Measurements from ENCODE around the gene RASAL1.
A peak's percentile ranks its signal among the peaks of the same experiment; 100 is the strongest.

Gene RASAL1

GRCh38 chr12:113137861-113138783 lies 2.6 kb upstream of the RASAL1 start:
- Histone ChIP-seq H3K4me1 (ENCODE audit: control insufficient read depth in 1 of 2, insufficient read depth in 2 of 2, low read length in 2 of 2) (peaks cover 0 to 8% of the 10 kb centered on the region in 2 experiments), H3K36me3 (ENCODE audit: control insufficient read depth in 1 of 2, insufficient read depth in 2 of 2, low read length in 2 of 2) (no peaks in the 10 kb centered on the region), H2AK5ac (ENCODE audit: low read length) (no peak overlapping the region), H3K27ac (ENCODE audit: low read depth, low read length) (no peak overlapping the region), H3K9ac (ENCODE audit: low read length) (no peak overlapping the region), H3K79me1 (ENCODE audit: low read length) (no peaks in the 10 kb centered on the region), H4K91ac (ENCODE audit: low read depth, low read length) (no peak overlapping the region), H3K18ac (ENCODE audit: low read length) (no peak overlapping the region), H3K4ac (ENCODE audit: low read depth, low read length) (no peak overlapping the region), H3K14ac (ENCODE audit: low read length) (no peak overlapping the region), H2BK5ac (ENCODE audit: low read depth, low read length, poor library complexity) (no peak overlapping the region), H3K27me3 (ENCODE audit: insufficient read depth, low read length) (no peaks in the 10 kb centered on the region), H3K9me3 (ENCODE audit: insufficient read depth, low read depth, low read length) (no peaks in the 10 kb centered on the region), H3K79me2 (ENCODE audit: control insufficient read depth, insufficient read depth, low read length, poor library complexity) (no peaks in the 10 kb centered on the region), H3K23ac (ENCODE audit: low read length) (no peak overlapping the region), H3K4me2 (ENCODE audit: low read length) (no peak overlapping the region), H4K8ac (ENCODE audit: low read depth, low read length) (no peak overlapping the region), H3K4me3 (ENCODE audit: low read depth, low read length) (no peak overlapping the region), H4K12ac (ENCODE audit: low read depth, low read length) (no peak overlapping the region), H2BK120ac (ENCODE audit: insufficient read depth, low read length, poor library complexity) (no peak overlapping the region), H2BK12ac (ENCODE audit: low read length) (no peak overlapping the region), H2AFZ (ENCODE audit: insufficient read depth, low read length, poor library complexity) (no peak overlapping the region)
- no CpG with 5 or more reads among the region's 12 CpGs for WGBS (ENCODE audit: extremely low coverage, insufficient coverage, insufficient read length)
- no peak for DNase-seq

GRCh38 chr12:113136990-113137511 lies 1.5 kb upstream of the RASAL1 start:
- peaks cover 0 to 8% of the 10 kb centered on the region in 2 experiments for H3K4me1 ChIP-seq (ENCODE audit: control insufficient read depth in 1 of 2, insufficient read depth in 2 of 2, low read length in 2 of 2)
- WGBS (ENCODE audit: extremely low coverage, insufficient coverage, insufficient read length): no CpG with 5 or more reads among the region's 6 CpGs
- H4K12ac ChIP-seq (ENCODE audit: low read depth, low read length): no peak overlapping the region
- H3K4me2 ChIP-seq (ENCODE audit: low read length): no peak overlapping the region
- no peak overlapping the region for H2AK5ac ChIP-seq (ENCODE audit: low read length)
- H3K27ac ChIP-seq (ENCODE audit: low read depth, low read length): no peak overlapping the region
- no peak overlapping the region for H4K8ac ChIP-seq (ENCODE audit: low read depth, low read length)
- H2BK5ac ChIP-seq (ENCODE audit: low read depth, low read length, poor library complexity): no peak overlapping the region
- no peaks in the 10 kb centered on the region for H3K27me3 ChIP-seq (ENCODE audit: insufficient read depth, low read length)
- H3K23ac ChIP-seq (ENCODE audit: low read length): no peak overlapping the region
- H3K36me3 ChIP-seq (ENCODE audit: control insufficient read depth in 1 of 2, insufficient read depth in 2 of 2, low read length in 2 of 2): no peaks in the 10 kb centered on the region
- no peak overlapping the region for H3K4me3 ChIP-seq (ENCODE audit: low read depth, low read length)
- no peaks in the 10 kb centered on the region for H3K79me1 ChIP-seq (ENCODE audit: low read length)
- no peak overlapping the region for H2BK12ac ChIP-seq (ENCODE audit: low read length)
- H4K91ac ChIP-seq (ENCODE audit: low read depth, low read length): no peak overlapping the region
- H2AFZ ChIP-seq (ENCODE audit: insufficient read depth, low read length, poor library complexity): no peak overlapping the region
- H3K9me3 ChIP-seq (ENCODE audit: insufficient read depth, low read depth, low read length): no peaks in the 10 kb centered on the region
- DNase-seq: no peak
- no peak overlapping the region for H3K18ac ChIP-seq (ENCODE audit: low read length)
- H3K14ac ChIP-seq (ENCODE audit: low read length): no peak overlapping the region
- H3K79me2 ChIP-seq (ENCODE audit: control insufficient read depth, insufficient read depth, low read length, poor library complexity): no peaks in the 10 kb centered on the region
- H2BK120ac ChIP-seq (ENCODE audit: insufficient read depth, low read length, poor library complexity): no peak overlapping the region
- no peak overlapping the region for H3K4ac ChIP-seq (ENCODE audit: low read depth, low read length)
- H3K9ac ChIP-seq (ENCODE audit: low read length): no peak overlapping the region

- no peaks in the 10 kb centered on the region for H3K9me3 ChIP-seq (ENCODE audit: insufficient read depth, low read depth, low read length)
- H2AK5ac ChIP-seq (ENCODE audit: low read length): no peak overlapping the region
- H3K4me1 ChIP-seq (ENCODE audit: control insufficient read depth in 1 of 2, insufficient read depth in 2 of 2, low read length in 2 of 2): peaks cover 0 to 8% of the 10 kb centered on the region in 2 experiments
- H2AFZ ChIP-seq (ENCODE audit: insufficient read depth, low read length, poor library complexity): no peak overlapping the region
- no peaks in the 10 kb centered on the region for H3K27me3 ChIP-seq (ENCODE audit: insufficient read depth, low read length)
- no peak overlapping the region for H3K9ac ChIP-seq (ENCODE audit: low read length)
- H4K91ac ChIP-seq (ENCODE audit: low read depth, low read length): no peak overlapping the region
- H2BK120ac ChIP-seq (ENCODE audit: insufficient read depth, low read length, poor library complexity): no peak overlapping the region
- no peaks in the 10 kb centered on the region for H3K79me1 ChIP-seq (ENCODE audit: low read length)
- H3K79me2 ChIP-seq (ENCODE audit: control insufficient read depth, insufficient read depth, low read length, poor library complexity): no peaks in the 10 kb centered on the region
- H4K8ac ChIP-seq (ENCODE audit: low read depth, low read length): no peak overlapping the region
- no peak overlapping the region for H3K27ac ChIP-seq (ENCODE audit: low read depth, low read length)
- H3K36me3 ChIP-seq (ENCODE audit: control insufficient read depth in 1 of 2, insufficient read depth in 2 of 2, low read length in 2 of 2): no peaks in the 10 kb centered on the region
- H3K4me2 ChIP-seq (ENCODE audit: low read length): peak overlapping the region; percentile 29
- H3K4me3 ChIP-seq (ENCODE audit: low read depth, low read length): no peak overlapping the region
- no peak overlapping the region for H3K18ac ChIP-seq (ENCODE audit: low read length)
- H2BK5ac ChIP-seq (ENCODE audit: low read depth, low read length, poor library complexity): no peak overlapping the region
- no peak for DNase-seq
- H2BK12ac ChIP-seq (ENCODE audit: low read length): no peak overlapping the region
- H3K14ac ChIP-seq (ENCODE audit: low read length): no peak overlapping the region
- H3K4ac ChIP-seq (ENCODE audit: low read depth, low read length): no peak overlapping the region
- no peak overlapping the region for H4K12ac ChIP-seq (ENCODE audit: low read depth, low read length)
- H3K23ac ChIP-seq (ENCODE audit: low read length): no peak overlapping the region
- WGBS (ENCODE audit: extremely low coverage, insufficient coverage, insufficient read length): no CpG with 5 or more reads among the region's 21 CpGs
Observed at GRCh38 chr12:113136128-113136989, 798 bp upstream of the RASAL1 start.

- no peaks in the 10 kb centered on the region for H3K9me3 ChIP-seq (ENCODE audit: insufficient read depth, low read depth, low read length)
- no peaks in the 10 kb centered on the region for H3K79me1 ChIP-seq (ENCODE audit: low read length)
- no peaks in the 10 kb centered on the region for H3K27me3 ChIP-seq (ENCODE audit: insufficient read depth, low read length)
- H2AK5ac ChIP-seq (ENCODE audit: low read length): no peak overlapping the region
- H2BK120ac ChIP-seq (ENCODE audit: insufficient read depth, low read length, poor library complexity): no peak overlapping the region
- H3K4me1 ChIP-seq (ENCODE audit: control insufficient read depth in 1 of 2, insufficient read depth in 2 of 2, low read length in 2 of 2): peaks cover 0 to 8% of the 10 kb centered on the region in 2 experiments
- no peak overlapping the region for H2AFZ ChIP-seq (ENCODE audit: insufficient read depth, low read length, poor library complexity)
- H3K4me3 ChIP-seq (ENCODE audit: low read depth, low read length): no peak overlapping the region
- no peak overlapping the region for H4K91ac ChIP-seq (ENCODE audit: low read depth, low read length)
- no peak overlapping the region for H3K18ac ChIP-seq (ENCODE audit: low read length)
- no peak overlapping the region for H2BK12ac ChIP-seq (ENCODE audit: low read length)
- H3K4me2 ChIP-seq (ENCODE audit: low read length): no peak overlapping the region
- H4K12ac ChIP-seq (ENCODE audit: low read depth, low read length): no peak overlapping the region
- H3K23ac ChIP-seq (ENCODE audit: low read length): no peak overlapping the region
- no peak overlapping the region for H3K9ac ChIP-seq (ENCODE audit: low read length)
- no peak for DNase-seq
- no CpG with 5 or more reads among the region's 6 CpGs for WGBS (ENCODE audit: extremely low coverage, insufficient coverage, insufficient read length)
- no peak overlapping the region for H3K27ac ChIP-seq (ENCODE audit: low read depth, low read length)
- H3K4ac ChIP-seq (ENCODE audit: low read depth, low read length): no peak overlapping the region
- H3K14ac ChIP-seq (ENCODE audit: low read length): no peak overlapping the region
- no peak overlapping the region for H4K8ac ChIP-seq (ENCODE audit: low read depth, low read length)
- no peaks in the 10 kb centered on the region for H3K36me3 ChIP-seq (ENCODE audit: control insufficient read depth in 1 of 2, insufficient read depth in 2 of 2, low read length in 2 of 2)
- no peak overlapping the region for H2BK5ac ChIP-seq (ENCODE audit: low read depth, low read length, poor library complexity)
- H3K79me2 ChIP-seq (ENCODE audit: control insufficient read depth, insufficient read depth, low read length, poor library complexity): no peaks in the 10 kb centered on the region
Observed at GRCh38 chr12:113134521-113134951, 1.0 kb downstream of the RASAL1 start.
